Measurements from ENCODE around the gene NFATC1.

The NFATC1 gene

DNA sequence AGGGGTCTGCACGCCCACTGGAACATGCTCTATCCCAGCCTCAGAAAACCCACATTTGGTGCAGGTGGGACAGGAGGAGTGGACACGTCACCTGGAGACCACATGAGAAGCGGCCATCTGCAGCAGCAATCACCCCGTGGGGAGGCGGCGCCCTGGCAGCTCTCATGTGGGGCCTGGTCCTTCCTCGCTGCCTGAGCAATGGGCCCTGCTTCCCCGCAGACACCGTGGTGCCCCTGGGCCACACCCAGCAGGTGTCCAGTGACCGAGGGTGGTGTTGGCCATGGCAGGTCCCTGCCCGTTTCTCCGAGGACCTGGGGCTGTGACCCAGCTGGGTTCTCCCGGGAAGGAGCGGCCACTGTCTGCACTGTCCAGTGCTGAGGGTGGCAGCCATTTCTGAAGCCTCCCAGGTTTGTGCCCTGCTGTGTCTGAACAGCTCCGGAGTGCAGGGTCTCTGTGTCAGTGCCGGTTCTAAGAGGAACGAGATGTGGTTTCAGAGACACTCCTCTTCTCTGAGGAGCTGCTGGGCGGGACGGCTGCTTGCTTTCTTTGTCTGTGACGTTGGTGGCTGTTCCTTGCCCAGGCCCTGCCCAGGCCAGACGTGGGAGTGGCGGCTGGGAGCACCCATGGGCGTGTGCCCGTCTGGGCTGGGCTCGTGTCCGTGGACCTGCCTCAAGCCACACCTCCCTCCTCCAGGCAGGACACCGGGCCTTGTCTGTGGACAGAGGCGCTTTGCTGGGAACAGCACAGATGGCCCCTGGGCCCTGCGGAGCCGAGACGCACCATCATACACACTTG is 44.8 kb downstream of the NFATC1 start:
- peaks cover 46% of the 10 kb centered on the region for H3K36me3 Mint-ChIP-seq (ENCODE audit: low read depth)
- peaks cover 46% of the 10 kb centered on the region for H3K4me1 Mint-ChIP-seq (ENCODE audit: low read depth)

DNA sequence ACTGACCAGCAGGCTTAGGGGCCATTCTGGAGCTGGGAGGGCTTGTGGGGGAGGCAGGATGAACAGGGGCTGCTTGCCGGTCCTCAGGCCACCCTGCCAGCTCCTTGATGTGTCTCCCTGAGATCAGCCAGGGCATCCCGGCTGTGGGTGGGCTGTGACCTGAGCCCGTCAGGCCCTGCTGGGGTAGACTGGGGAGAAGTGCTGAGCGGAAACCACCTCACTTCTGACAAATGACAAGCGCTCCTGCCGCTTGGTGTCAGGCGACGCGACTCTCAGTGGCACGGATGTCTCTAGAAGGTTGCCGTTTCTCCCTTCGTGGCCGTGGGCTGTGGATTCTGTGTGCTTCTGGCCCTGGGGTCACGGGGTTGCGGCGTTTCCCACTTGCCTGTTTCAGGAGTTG is 45.7 kb downstream of the NFATC1 start:
- Mint-ChIP-seq H3K4me3 (no peak overlapping the region), H3K27me3 (no peaks in the 10 kb centered on the region), H3K27ac (peak overlapping the region; percentile 16), H3K9me3 (no peaks in the 10 kb centered on the region), H3K4me1 (ENCODE audit: low read depth) (peaks cover 40% of the 10 kb centered on the region), H3K36me3 (ENCODE audit: low read depth) (peaks cover 48% of the 10 kb centered on the region)

More for the DNA sequence above, 44.8 kb downstream of the NFATC1 start:
- no peak overlapping the region for H3K4me3 Mint-ChIP-seq
- H3K27me3 Mint-ChIP-seq: no peaks in the 10 kb centered on the region
- H3K9me3 Mint-ChIP-seq: no peaks in the 10 kb centered on the region
- H3K27ac Mint-ChIP-seq: no peak overlapping the region

DNA sequence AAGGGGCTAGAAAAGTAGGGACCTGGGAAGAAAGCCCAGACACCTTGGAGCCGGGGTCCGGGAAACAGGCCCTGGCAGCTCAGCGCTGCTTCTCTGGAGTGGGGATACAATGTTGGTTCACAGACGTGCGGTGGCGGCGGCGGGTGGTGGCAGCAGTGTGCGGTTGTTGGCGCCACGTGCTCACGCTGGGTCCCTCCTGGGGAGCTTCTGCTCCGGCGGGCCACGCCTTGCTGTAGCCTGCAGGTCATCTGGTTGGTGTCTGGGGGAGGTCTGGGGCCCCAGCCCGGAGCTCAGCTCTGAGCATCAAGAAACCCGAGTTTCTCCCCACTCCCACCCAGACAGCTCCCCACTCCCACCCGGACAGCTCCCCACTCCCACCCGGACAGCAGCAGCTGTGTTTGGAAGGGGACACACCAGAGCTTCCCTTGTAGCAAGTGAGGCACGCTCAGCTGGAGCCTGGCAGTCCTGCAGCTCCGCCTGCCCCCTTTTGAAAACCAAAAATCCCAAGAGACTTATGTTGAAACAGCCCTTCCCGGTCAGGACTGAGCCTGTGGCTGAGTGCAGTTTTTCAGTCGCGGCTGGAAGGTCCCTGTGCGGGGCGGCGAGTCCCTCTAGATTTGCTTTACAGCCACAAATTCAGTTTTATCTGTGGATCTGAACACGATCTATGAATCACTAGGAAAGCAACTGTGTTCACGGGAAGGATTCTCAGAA is 46.9 kb downstream of the NFATC1 start:
- H3K4me1 Mint-ChIP-seq (ENCODE audit: low read depth): peaks cover 45% of the 10 kb centered on the region
- H3K9me3 Mint-ChIP-seq: no peaks in the 10 kb centered on the region
- peaks cover 54% of the 10 kb centered on the region for H3K36me3 Mint-ChIP-seq (ENCODE audit: low read depth)
- no peaks in the 10 kb centered on the region for H3K27me3 Mint-ChIP-seq
- H3K27ac Mint-ChIP-seq: peak overlapping the region; percentile 11
- no peak overlapping the region for H3K4me3 Mint-ChIP-seq

GRCh38 chr18:79445221-79445620 is 49.5 kb downstream of the NFATC1 start:
- Mint-ChIP-seq H3K27ac (peak overlapping the region; percentile 63), H3K4me3 (no peak overlapping the region), H3K4me1 (ENCODE audit: low read depth) (peaks cover 22% of the 10 kb centered on the region), H3K36me3 (ENCODE audit: low read depth) (peaks cover 51% of the 10 kb centered on the region), H3K27me3 (no peaks in the 10 kb centered on the region), H3K9me3 (no peaks in the 10 kb centered on the region)

GRCh38 chr18:79445696-79446561 is 50.2 kb downstream of the NFATC1 start:
- H3K36me3 Mint-ChIP-seq (ENCODE audit: low read depth): peaks cover 49% of the 10 kb centered on the region
- peak overlapping the region; percentile 63 for H3K27ac Mint-ChIP-seq
- no peak overlapping the region for H3K4me3 Mint-ChIP-seq
- H3K27me3 Mint-ChIP-seq: no peaks in the 10 kb centered on the region
- no peaks in the 10 kb centered on the region for H3K9me3 Mint-ChIP-seq
- H3K4me1 Mint-ChIP-seq (ENCODE audit: low read depth): peaks cover 22% of the 10 kb centered on the region

DNA sequence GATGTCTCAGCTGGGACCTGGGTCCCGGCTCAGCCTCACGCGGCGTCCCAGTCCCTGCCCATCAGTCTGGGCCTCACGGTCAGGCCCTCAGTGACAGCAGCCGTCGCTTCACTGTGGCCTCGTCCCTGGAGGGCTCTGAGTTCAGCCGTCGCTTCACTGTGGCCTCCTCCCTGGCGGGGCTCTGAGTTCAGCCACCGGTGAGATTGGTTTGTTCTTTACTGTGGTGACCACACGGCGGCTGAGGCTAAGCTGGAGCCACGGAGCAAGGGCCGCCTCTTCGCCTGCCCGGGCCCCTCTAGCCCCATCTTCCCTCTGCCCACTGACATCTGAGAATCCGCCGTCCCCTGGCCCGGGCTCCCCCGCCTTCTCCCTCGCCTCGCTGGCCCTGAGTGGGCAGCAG is 51.2 kb downstream of the NFATC1 start:
- Mint-ChIP-seq H3K27me3 (no peaks in the 10 kb centered on the region), H3K4me3 (no peak overlapping the region), H3K4me1 (ENCODE audit: low read depth) (peaks cover 17% of the 10 kb centered on the region), H3K9me3 (no peaks in the 10 kb centered on the region), H3K36me3 (ENCODE audit: low read depth) (peaks cover 49% of the 10 kb centered on the region), H3K27ac (no peak overlapping the region)

- H3K4me1 Mint-ChIP-seq (ENCODE audit: low read depth): peaks cover 15% of the 10 kb centered on the region
- no peak overlapping the region for H3K4me3 Mint-ChIP-seq
- H3K27me3 Mint-ChIP-seq: no peaks in the 10 kb centered on the region
- peaks cover 48% of the 10 kb centered on the region for H3K36me3 Mint-ChIP-seq (ENCODE audit: low read depth)
- H3K9me3 Mint-ChIP-seq: no peaks in the 10 kb centered on the region
- H3K27ac Mint-ChIP-seq: peak overlapping the region; percentile 10
These were observed 52.1 kb downstream of the NFATC1 start for GRCh38 chr18:79447703-79448367.

DNA sequence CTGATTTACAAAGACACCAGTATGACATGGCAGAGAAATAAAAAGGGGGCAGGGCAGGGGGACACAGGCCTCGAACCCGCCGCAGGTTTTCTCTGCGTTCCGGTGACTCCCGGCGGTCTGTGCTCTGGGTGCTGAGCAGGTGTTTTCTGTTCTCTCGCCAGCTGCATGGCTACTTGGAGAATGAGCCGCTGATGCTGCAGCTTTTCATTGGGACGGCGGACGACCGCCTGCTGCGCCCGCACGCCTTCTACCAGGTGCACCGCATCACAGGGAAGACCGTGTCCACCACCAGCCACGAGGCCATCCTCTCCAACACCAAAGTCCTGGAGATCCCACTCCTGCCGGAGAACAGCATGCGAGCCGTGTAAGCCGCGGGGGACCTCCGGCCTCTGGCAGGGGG is 52.9 kb downstream of the NFATC1 start:
- H3K36me3 Mint-ChIP-seq (ENCODE audit: low read depth): peaks cover 49% of the 10 kb centered on the region
- H3K27ac Mint-ChIP-seq: no peak overlapping the region

GRCh38 chr18:79449551-79450288 is 54.0 kb downstream of the NFATC1 start:
- H3K4me3 Mint-ChIP-seq: no peak overlapping the region
- no peak overlapping the region for H3K27ac Mint-ChIP-seq

More for the DNA sequence above, 52.9 kb downstream of the NFATC1 start:
- Mint-ChIP-seq H3K27me3 (no peaks in the 10 kb centered on the region), H3K4me1 (ENCODE audit: low read depth) (peaks cover 10% of the 10 kb centered on the region), H3K9me3 (no peaks in the 10 kb centered on the region), H3K4me3 (no peak overlapping the region)

GRCh38 chr18:79450289-79451080 is 54.8 kb downstream of the NFATC1 start:
- Mint-ChIP-seq H3K4me3 (no peak overlapping the region), H3K36me3 (ENCODE audit: low read depth) (peaks cover 56% of the 10 kb centered on the region), H3K27ac (no peak overlapping the region), H3K9me3 (no peaks in the 10 kb centered on the region), H3K4me1 (ENCODE audit: low read depth) (peaks cover 7% of the 10 kb centered on the region), H3K27me3 (no peaks in the 10 kb centered on the region)

More at GRCh38 chr18:79449551-79450288, 54.0 kb downstream of the NFATC1 start:
- H3K4me1 Mint-ChIP-seq (ENCODE audit: low read depth): peaks cover 10% of the 10 kb centered on the region
- no peaks in the 10 kb centered on the region for H3K9me3 Mint-ChIP-seq
- peaks cover 55% of the 10 kb centered on the region for H3K36me3 Mint-ChIP-seq (ENCODE audit: low read depth)
- no peaks in the 10 kb centered on the region for H3K27me3 Mint-ChIP-seq

GRCh38 chr18:79451237-79452125 is 55.8 kb downstream of the NFATC1 start:
- no peak overlapping the region for H3K4me3 Mint-ChIP-seq
- H3K9me3 Mint-ChIP-seq: no peaks in the 10 kb centered on the region
- H3K27me3 Mint-ChIP-seq: no peaks in the 10 kb centered on the region
- H3K36me3 Mint-ChIP-seq (ENCODE audit: low read depth): peaks cover 48% of the 10 kb centered on the region
- no peak overlapping the region for H3K27ac Mint-ChIP-seq
- peaks cover 7% of the 10 kb centered on the region for H3K4me1 Mint-ChIP-seq (ENCODE audit: low read depth)

- Mint-ChIP-seq H3K36me3 (ENCODE audit: low read depth) (peaks cover 53% of the 10 kb centered on the region), H3K27ac (no peak overlapping the region), H3K27me3 (no peaks in the 10 kb centered on the region), H3K4me3 (no peak overlapping the region), H3K4me1 (ENCODE audit: low read depth) (peaks cover 4% of the 10 kb centered on the region), H3K9me3 (no peaks in the 10 kb centered on the region)
These were observed 56.7 kb downstream of the NFATC1 start for GRCh38 chr18:79452190-79452990.
